Calu3 (cell line): Measurements from ENCODE around the gene NXN. TPM values are rescaled to one million over a fixed set of nuclear protein-coding genes. Genes with fewer than 3 reads are reported as not detected.

Source experiments
- BruUV-seq: library from RNA; stranded (reverse); fragments of 400-500 nt; replicated peaks from 2 replicates; lab custom pipeline; 2021; lab: Mats Ljungman, UMichigan
- CTCF ChIA-PET: fragments of 300-600 bp; sonication (Branson Sonifier 250); formaldehyde crosslinking; loops from one replicate; lab custom pipeline; 2022; ENCODE audit warnings: antibody characterized with exemption; lab: Charles Lee
- DNase-seq: peaks from one replicate; pipeline ENCODE4 v3.0.0; 2022
- H3K27ac Mint-ChIP-seq: one replicate; pipeline ENCODE4 v1.8.0; 2022; ENCODE audit warnings: mixed read lengths; ENCODE audit not compliant: unreplicated experiment
- H3K27me3 Mint-ChIP-seq: one replicate; pipeline ENCODE4 v1.8.0; 2022; ENCODE audit warnings: mixed read lengths; ENCODE audit not compliant: unreplicated experiment
- H3K36me3 Mint-ChIP-seq: one replicate; pipeline ENCODE4 v1.8.0; 2022; ENCODE audit warnings: mild to moderate bottlenecking, moderate library complexity, mixed read lengths; ENCODE audit not compliant: insufficient read depth, unreplicated experiment
- H3K4me1 Mint-ChIP-seq: one replicate; pipeline ENCODE4 v1.8.0; 2022; ENCODE audit warnings: mild to moderate bottlenecking, low read depth, mixed read lengths; ENCODE audit not compliant: unreplicated experiment
- H3K4me3 Mint-ChIP-seq: one replicate; pipeline ENCODE4 v1.8.0; 2022; ENCODE audit warnings: mild to moderate bottlenecking, low read depth, moderate library complexity, mixed read lengths; ENCODE audit not compliant: unreplicated experiment
- H3K9me3 Mint-ChIP-seq: one replicate; pipeline ENCODE4 v1.8.0; 2022; ENCODE audit warnings: low read depth, mixed read lengths; ENCODE audit not compliant: unreplicated experiment
- intact Hi-C: fragments of 100-400 bp; cut with micrococcal nuclease; formaldehyde crosslinking; loops from one replicate; pipeline ENCODE4 v1.10.0; 2022; ENCODE audit not compliant: unreplicated experiment
- total RNA-seq: library from RNA; stranded (reverse); gene quantifications from 2 replicates; pipeline ENCODE4 v1.2.3, GENCODE V29; 2022
- TF ChIP-seq, protein P1 (sequence below): fragments of 200-600 bp; IDR thresholded peaks from one replicate; pipeline ENCODE4 v1.8.0; 2022; ENCODE audit warnings: antibody characterized with exemption; ENCODE audit not compliant: unreplicated experiment

The NXN gene
- total RNA-seq, 1 experiment from 2014 or later, result 1.8 TPM

DNA sequence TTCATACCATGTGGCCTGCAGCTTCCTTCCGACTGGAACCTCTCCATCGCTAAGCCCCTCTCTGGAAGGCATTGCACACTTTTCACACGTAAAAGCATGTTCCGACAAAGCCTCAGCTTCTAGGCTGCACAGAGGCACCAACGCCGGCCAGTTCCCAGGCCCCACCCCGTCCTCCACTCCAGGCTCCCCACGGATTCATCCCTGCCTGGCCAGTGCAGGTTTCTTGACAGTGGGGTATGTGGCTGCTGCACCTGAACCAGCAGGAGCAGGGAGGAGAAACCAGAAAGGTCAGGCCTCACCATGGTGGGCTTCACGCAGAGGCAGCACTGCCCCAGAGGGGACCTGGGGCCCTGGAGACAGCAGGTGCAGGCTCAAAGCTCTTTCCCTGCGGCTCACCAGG lies 31.6 kb upstream of the NXN start:
- no peak for DNase-seq
- Mint-ChIP-seq H3K9me3 (no peaks in the 10 kb centered on the region), H3K27me3 (no peaks in the 10 kb centered on the region), H3K36me3 (peaks cover 10% of the 10 kb centered on the region), H3K27ac (no peak overlapping the region), H3K4me3 (no peak overlapping the region), H3K4me1 (no peaks in the 10 kb centered on the region)
- CTCF ChIA-PET, result no interaction called here
- BruUV-seq, result no TSS peak
- TF ChIP-seq, protein P1, sequence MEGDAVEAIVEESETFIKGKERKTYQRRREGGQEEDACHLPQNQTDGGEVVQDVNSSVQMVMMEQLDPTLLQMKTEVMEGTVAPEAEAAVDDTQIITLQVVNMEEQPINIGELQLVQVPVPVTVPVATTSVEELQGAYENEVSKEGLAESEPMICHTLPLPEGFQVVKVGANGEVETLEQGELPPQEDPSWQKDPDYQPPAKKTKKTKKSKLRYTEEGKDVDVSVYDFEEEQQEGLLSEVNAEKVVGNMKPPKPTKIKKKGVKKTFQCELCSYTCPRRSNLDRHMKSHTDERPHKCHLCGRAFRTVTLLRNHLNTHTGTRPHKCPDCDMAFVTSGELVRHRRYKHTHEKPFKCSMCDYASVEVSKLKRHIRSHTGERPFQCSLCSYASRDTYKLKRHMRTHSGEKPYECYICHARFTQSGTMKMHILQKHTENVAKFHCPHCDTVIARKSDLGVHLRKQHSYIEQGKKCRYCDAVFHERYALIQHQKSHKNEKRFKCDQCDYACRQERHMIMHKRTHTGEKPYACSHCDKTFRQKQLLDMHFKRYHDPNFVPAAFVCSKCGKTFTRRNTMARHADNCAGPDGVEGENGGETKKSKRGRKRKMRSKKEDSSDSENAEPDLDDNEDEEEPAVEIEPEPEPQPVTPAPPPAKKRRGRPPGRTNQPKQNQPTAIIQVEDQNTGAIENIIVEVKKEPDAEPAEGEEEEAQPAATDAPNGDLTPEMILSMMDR, result no peak
- intact Hi-C loops, result no loop called here

DNA sequence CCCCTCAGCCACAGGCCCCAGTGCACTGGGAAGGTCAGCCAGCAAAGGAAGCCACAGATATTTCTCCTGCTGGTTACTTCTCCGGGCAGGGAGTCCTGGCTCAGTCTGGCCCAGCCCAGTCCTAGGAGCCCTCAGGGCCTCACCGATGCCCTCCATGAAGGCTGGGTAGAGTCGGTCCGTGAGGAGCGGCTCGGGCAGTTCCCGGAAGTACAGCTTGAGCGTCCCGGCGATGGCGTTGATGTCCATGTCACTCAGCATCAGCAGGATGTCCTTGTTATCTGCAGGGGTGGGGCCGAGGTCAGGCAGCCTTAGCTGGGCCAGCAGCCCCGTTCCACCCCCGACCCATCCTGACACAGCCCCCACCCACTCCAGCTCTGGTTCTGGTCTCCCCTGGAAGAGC lies 31.0 kb upstream of the NXN start:
- CTCF ChIA-PET, result no interaction called here
- no TSS peak for BruUV-seq
- Mint-ChIP-seq H3K36me3 (peaks cover 16% of the 10 kb centered on the region), H3K4me3 (no peak overlapping the region), H3K27me3 (no peaks in the 10 kb centered on the region), H3K4me1 (no peaks in the 10 kb centered on the region), H3K27ac (no peak overlapping the region), H3K9me3 (no peaks in the 10 kb centered on the region)
- DNase-seq, result no peak
- TF ChIP-seq, protein P1, result no peak
- intact Hi-C loops, result no loop called here

DNA sequence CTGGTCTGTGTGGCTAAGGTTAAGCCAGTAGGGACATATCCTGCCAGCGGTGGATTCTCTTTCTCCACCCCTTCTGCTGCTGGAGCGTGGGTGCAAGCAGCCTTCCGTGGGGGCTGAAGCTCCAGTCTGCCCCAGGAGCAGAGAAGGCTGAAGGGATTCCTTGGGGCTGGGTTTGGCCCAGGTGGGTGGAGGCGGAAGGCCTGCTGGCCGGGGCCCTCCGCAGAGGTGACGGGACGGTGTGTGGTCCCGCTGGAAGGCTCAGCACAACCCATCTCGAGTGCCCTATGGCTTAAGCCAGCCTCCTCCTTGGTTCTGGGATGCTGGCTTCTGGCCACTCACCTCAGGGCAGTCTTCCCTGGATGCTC lies 30.5 kb upstream of the NXN start:
- H3K27me3 Mint-ChIP-seq, result no peaks in the 10 kb centered on the region
- intact Hi-C loops, result no loop called here
- no TSS peak for BruUV-seq
- H3K27ac Mint-ChIP-seq, result no peak overlapping the region
- no peak overlapping the region for H3K4me3 Mint-ChIP-seq
- no peaks in the 10 kb centered on the region for H3K9me3 Mint-ChIP-seq
- no peak for DNase-seq
- no peaks in the 10 kb centered on the region for H3K4me1 Mint-ChIP-seq
- CTCF ChIA-PET, result no interaction called here
- H3K36me3 Mint-ChIP-seq, result peaks cover 21% of the 10 kb centered on the region
- TF ChIP-seq, protein P1, result no peak

DNA sequence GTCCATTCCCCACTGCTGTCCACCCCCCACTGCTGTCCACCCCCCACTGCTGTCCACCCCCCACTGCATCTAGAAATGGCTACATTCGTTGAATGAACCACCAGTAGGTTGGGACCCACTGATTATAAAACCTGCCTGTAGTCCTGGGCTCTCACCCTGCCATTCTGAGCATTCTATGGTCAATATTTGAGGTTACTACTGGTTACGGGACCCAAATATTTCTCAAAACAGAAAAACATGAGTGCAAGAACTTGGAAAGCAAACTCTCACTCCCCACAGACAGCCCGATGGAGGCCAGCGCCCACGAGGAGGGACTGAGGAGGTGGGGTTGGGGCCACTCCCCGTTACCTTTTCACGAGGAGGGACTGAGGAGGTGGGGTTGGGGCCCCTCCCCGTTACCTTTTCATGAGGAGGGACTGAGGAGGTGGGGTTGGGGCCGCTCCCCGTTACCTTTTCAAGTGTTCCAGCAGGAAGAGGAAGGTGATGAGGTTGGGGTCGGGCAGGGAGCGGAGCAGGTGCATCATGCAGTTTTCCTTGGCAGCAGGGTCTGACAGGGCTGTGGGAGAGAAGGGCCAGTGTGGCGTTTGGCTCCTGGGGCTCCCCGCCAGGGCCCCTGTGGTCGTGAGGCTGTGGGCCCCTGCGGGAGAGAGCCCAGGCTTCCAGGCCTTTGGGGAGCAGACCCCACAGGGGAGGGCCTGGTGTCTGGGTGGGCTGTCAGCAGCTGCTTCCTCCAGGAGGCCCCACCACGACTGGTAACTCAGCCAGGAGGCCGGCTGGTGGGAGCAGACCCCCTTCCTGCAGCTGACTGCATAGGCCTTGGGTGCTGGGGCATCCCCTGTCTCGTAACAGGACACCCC lies 29.9 kb upstream of the NXN start:
- no peak for DNase-seq
- Mint-ChIP-seq H3K27ac (no peak overlapping the region), H3K4me3 (no peak overlapping the region), H3K4me1 (no peaks in the 10 kb centered on the region), H3K27me3 (no peaks in the 10 kb centered on the region), H3K9me3 (no peaks in the 10 kb centered on the region), H3K36me3 (peaks cover 24% of the 10 kb centered on the region)
- CTCF ChIA-PET, result no interaction called here
- TF ChIP-seq, protein P1, result no peak
- intact Hi-C loops, result no loop called here
- BruUV-seq, result no TSS peak
